Measurements from ENCODE around the gene NUCKS1. TPM values are rescaled to one million over a fixed set of nuclear protein-coding genes. Genes with fewer than 3 reads are reported as not detected.

NUCKS1 gene
- total RNA-seq, 1 experiment from 2014 or later: 427 TPM

GRCh38 chr1:205688171-205689080 lies 61.6 kb downstream of the NUCKS1 start:
- H2BK120ac ChIP-seq (ENCODE audit: low read depth, low read length, poor library complexity, severe bottlenecking): no peak overlapping the region
- no peak overlapping the region for H3K14ac ChIP-seq (ENCODE audit: insufficient read depth, low read length)
- Mint-ChIP-seq H3K4me1 (peaks cover 33 to 38% of the 10 kb centered on the region in 2 experiments), H3K27ac (peak overlapping the region in 1 of 3 experiments; percentile 55; a peak in 1 of 7 replicates), H3K9me3 (no peaks in the 10 kb centered on the region), H3K36me3 (ENCODE audit: insufficient read depth in 1 of 3, low read depth in 3 of 3) (no peaks in the 10 kb centered on the region), H3K4me3 (no peak overlapping the region), H3K27me3 (ENCODE audit: low read depth) (peaks cover 5% of the 10 kb centered on the region)
- H2AFZ ChIP-seq (ENCODE audit: low read length): no peak overlapping the region
- no peak overlapping the region for H3T11ph ChIP-seq (ENCODE audit: low read length)
- no peaks in the 10 kb centered on the region for H4K20me1 ChIP-seq (ENCODE audit: control insufficient read depth, insufficient read depth, insufficient read length)
- peaks cover 6% of the 10 kb centered on the region; the same call in 1 of the 2 replicates for H3K4me1 ChIP-seq (ENCODE audit: insufficient read depth, low read length)
- H2BK15ac ChIP-seq (ENCODE audit: low read depth, low read length): no peak overlapping the region
- H3K9ac ChIP-seq (ENCODE audit: extremely low read depth, insufficient read length, low read length): no peak overlapping the region
- H3K79me2 ChIP-seq (ENCODE audit: insufficient read depth, low read length): no peaks in the 10 kb centered on the region
- no peak for TF ChIP-seq CTCF (conservative IDR thresholded peaks at IDR 0.05)
- H2AK5ac ChIP-seq (ENCODE audit: insufficient read length, low read length): no peak overlapping the region
- H3K27ac ChIP-seq (ENCODE audit: insufficient read length, low read depth, low read length): no peak overlapping the region
- H2BK5ac ChIP-seq (ENCODE audit: insufficient read length, low read length): no peak overlapping the region
- H4K91ac ChIP-seq (ENCODE audit: insufficient read length, low read depth, low read length): no peak overlapping the region
- no peaks in the 10 kb centered on the region for H3K23me2 ChIP-seq (ENCODE audit: insufficient read length, low read depth, low read length, poor library complexity, severe bottlenecking)
- no peak overlapping the region for H4K5ac ChIP-seq (ENCODE audit: insufficient read length, low read depth, low read length)
- WGBS (ENCODE audit: extremely low coverage, insufficient read length, low lambda C conversion rate): no CpG with 5 or more reads among the region's 7 CpGs
- H2BK20ac ChIP-seq (ENCODE audit: low read depth, low read length, poor library complexity, severe bottlenecking): no peak overlapping the region
- no peak overlapping the region for H3K4ac ChIP-seq (ENCODE audit: low read depth, low read length)
- H3K23ac ChIP-seq (ENCODE audit: insufficient read length, low read depth, low read length): no peak overlapping the region
- no peak overlapping the region for H3K56ac ChIP-seq (ENCODE audit: insufficient read length, low read depth, low read length)
- H4K8ac ChIP-seq (replicated peaks; ENCODE audit: insufficient read length, low read depth, low read length): no peak overlapping the region
- H3K79me1 ChIP-seq (ENCODE audit: insufficient read depth, low read depth, low read length, poor library complexity, severe bottlenecking): no peaks in the 10 kb centered on the region
- no peak overlapping the region for H3K4me2 ChIP-seq (ENCODE audit: insufficient read depth, insufficient read length, low read length)
- H3K9me3 ChIP-seq (ENCODE audit: control insufficient read depth, low read depth, low read length): no peaks in the 10 kb centered on the region
- no peak overlapping the region for H2BK12ac ChIP-seq (ENCODE audit: insufficient read length, low read depth, low read length)
- no peak overlapping the region for H3K18ac ChIP-seq (ENCODE audit: insufficient read length, low read depth, low read length)
- no peak for DNase-seq
- no peaks in the 10 kb centered on the region for H3K27me3 ChIP-seq (ENCODE audit: insufficient read depth, low read length)

Measured in H9 (cell line).